Stomach (tissue), 4 donors: ENCODE measurements around the gene WNK2.

Experiments used
- CTCF ChIP-seq, 7 experiments: fragments of 450-650 bp in 4 of 7; fragments of 200-600 bp in 3 of 7; sonication (generic) in 3 of 7; IDR thresholded peaks; one replicate each; pipeline ENCODE4 v1.5.1; 2016 to 2019; ENCODE audit warnings: antibody characterized with exemption in 7 of 7, control low read depth in 2 of 7, mild to moderate bottlenecking in 1 of 7
- POLR2AphosphoS5 ChIP-seq, 3 donors: sonication (generic); formaldehyde crosslinking; IDR thresholded peaks; one replicate each; pipeline ENCODE4 v1.6.1; 2016; ENCODE audit warnings: antibody characterized with exemption in 3 of 3

- TF ChIP-seq POLR2AphosphoS5 (IDR thresholded peaks at IDR 0.05) (no peak), CTCF (IDR thresholded peaks at IDR 0.05) (no peak)
These were observed 104.4 kb downstream of the WNK2 start for GRCh38 chr9:93288341-93288740.
